ENCODE results near the gene EXOSC6.
A peak's percentile ranks its signal among the peaks of the same experiment; 100 is the strongest.
"Not testable (repeated sequence)": the region's sequence is repeated elsewhere in the genome, so short reads cannot be mapped to it uniquely, and the experiment has no call there.

The EXOSC6 gene

GRCh38 chr16:70290949-70291519 is 39.3 kb upstream of the EXOSC6 start:
- no peak overlapping the region for H3K4me3 ChIP-seq (ENCODE audit: low read depth, low read length)
- no peak for DNase-seq (ENCODE audit: low read depth)
- no peak for TF ChIP-seq CTCF (IDR thresholded peaks at IDR 0.05; ENCODE audit: insufficient read depth, low read depth, low read length, missing control alignments)

GRCh38 chr16:70289229-70290094 is 37.7 kb upstream of the EXOSC6 start, which contains the start of gene AARS1:
Gene AARS1 (minus strand): TSS chr16:70289506. CDS start chr16:70282763, 6,743 bp downstream.
- no peak for TF ChIP-seq CTCF (IDR thresholded peaks at IDR 0.05; ENCODE audit: insufficient read depth, low read depth, low read length, missing control alignments)
- peak; percentile 100 for DNase-seq (ENCODE audit: low read depth)
- peak within 1 kb of the TSS; percentile 88 for H3K4me3 ChIP-seq (ENCODE audit: low read depth, low read length)

- H3K4me3 ChIP-seq (ENCODE audit: low read depth, low read length), result peak overlapping the region; percentile 88
Measured at GRCh38 chr16:70287304-70287971, 35.7 kb upstream of the EXOSC6 start.

GRCh38 chr16:70276392-70276791 is 24.7 kb upstream of the EXOSC6 start:
- DNase-seq (ENCODE audit: low read depth), result no peak
- H3K4me3 ChIP-seq (ENCODE audit: low read depth, low read length), result no peak overlapping the region
- TF ChIP-seq CTCF (IDR thresholded peaks at IDR 0.05; ENCODE audit: insufficient read depth, low read depth, low read length, missing control alignments), result no peak

More at GRCh38 chr16:70287304-70287971, 35.7 kb upstream of the EXOSC6 start:
- not testable (repeated sequence) for DNase-seq (ENCODE audit: low read depth)

GRCh38 chr16:70271696-70272095 is 20.0 kb upstream of the EXOSC6 start:
- TF ChIP-seq CTCF (IDR thresholded peaks at IDR 0.05; ENCODE audit: insufficient read depth, low read depth, low read length, missing control alignments), result no peak
- no peak overlapping the region for H3K4me3 ChIP-seq (ENCODE audit: low read depth, low read length)
- no peak for DNase-seq (ENCODE audit: low read depth)

GRCh38 chr16:70270176-70270575 is 18.4 kb upstream of the EXOSC6 start:
- no peak overlapping the region for H3K4me3 ChIP-seq (ENCODE audit: low read depth, low read length)
- TF ChIP-seq CTCF (IDR thresholded peaks at IDR 0.05; ENCODE audit: insufficient read depth, low read depth, low read length, missing control alignments), result no peak
- DNase-seq (ENCODE audit: low read depth), result no peak

- DNase-seq (ENCODE audit: low read depth), result no peak
- H3K4me3 ChIP-seq (ENCODE audit: low read depth, low read length), result no peak overlapping the region
- no peak for TF ChIP-seq CTCF (IDR thresholded peaks at IDR 0.05; ENCODE audit: insufficient read depth, low read depth, low read length, missing control alignments)
Measured at GRCh38 chr16:70269471-70269870, 17.7 kb upstream of the EXOSC6 start.

GRCh38 chr16:70267922-70268321 is 16.2 kb upstream of the EXOSC6 start:
- DNase-seq (ENCODE audit: low read depth); H3K4me3 ChIP-seq (ENCODE audit: low read depth, low read length): not testable (repeated sequence)

Measured in GM12865 (cell line).